ENCODE data around the gene RFX6. TPM values are rescaled to one million over a fixed set of nuclear protein-coding genes. Genes with fewer than 3 reads are reported as not detected.

The RFX6 gene
- total RNA-seq, 2 donors from 2014 or later = not detected

DNA sequence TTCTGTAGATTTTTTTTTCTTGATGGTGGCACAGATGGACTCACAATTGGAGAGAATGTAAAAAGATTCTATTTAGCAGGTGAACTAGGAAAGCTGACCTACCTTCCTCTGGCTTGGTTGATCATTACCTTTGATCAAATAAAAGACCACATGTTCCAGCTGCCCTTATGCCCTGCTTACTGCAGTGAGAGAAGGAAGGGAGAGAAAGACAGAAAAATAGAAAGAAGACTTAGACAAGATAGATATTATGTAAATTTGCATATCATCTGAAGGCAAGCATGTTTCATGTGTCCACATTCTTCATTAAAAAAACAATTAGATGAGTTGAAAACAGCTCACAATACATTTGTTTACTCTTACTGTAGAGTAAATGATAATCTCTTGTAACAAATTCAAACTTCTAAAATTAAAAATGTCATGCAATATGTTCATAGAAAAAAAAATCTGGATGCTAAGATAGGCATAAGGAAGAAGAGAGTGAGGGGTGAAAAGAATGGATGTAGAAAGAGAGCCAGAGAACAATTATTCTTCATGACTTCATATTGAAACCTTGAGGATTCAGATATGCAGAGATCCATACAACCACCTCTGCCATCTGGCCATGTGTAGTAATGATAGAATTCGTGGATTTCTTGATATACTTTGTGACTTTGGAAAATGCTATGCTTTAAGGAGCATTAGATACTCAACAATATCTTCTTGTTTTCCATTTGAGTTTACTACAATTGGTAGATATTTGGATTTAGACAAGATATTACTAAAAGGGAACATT, 71.7 kb downstream of the RFX6 start:
- Histone ChIP-seq H3K4me1 (ENCODE audit: control insufficient read depth in 1 of 2, low read depth in 2 of 2) (no peaks in the 10 kb centered on the region), H3K4me3 (no peak overlapping the region), H3K27ac (no peak overlapping the region), H3K9me3 (no peaks in the 10 kb centered on the region), H3K36me3 (no peaks in the 10 kb centered on the region), H3K27me3 (replicated peaks; ENCODE audit: insufficient read depth) (no peaks in the 10 kb centered on the region)
- ATAC-seq (ENCODE audit: insufficient number of reproducible peaks, low FRiP score, low read depth) = no peak
- TF ChIP-seq, protein P1, sequence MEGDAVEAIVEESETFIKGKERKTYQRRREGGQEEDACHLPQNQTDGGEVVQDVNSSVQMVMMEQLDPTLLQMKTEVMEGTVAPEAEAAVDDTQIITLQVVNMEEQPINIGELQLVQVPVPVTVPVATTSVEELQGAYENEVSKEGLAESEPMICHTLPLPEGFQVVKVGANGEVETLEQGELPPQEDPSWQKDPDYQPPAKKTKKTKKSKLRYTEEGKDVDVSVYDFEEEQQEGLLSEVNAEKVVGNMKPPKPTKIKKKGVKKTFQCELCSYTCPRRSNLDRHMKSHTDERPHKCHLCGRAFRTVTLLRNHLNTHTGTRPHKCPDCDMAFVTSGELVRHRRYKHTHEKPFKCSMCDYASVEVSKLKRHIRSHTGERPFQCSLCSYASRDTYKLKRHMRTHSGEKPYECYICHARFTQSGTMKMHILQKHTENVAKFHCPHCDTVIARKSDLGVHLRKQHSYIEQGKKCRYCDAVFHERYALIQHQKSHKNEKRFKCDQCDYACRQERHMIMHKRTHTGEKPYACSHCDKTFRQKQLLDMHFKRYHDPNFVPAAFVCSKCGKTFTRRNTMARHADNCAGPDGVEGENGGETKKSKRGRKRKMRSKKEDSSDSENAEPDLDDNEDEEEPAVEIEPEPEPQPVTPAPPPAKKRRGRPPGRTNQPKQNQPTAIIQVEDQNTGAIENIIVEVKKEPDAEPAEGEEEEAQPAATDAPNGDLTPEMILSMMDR (IDR thresholded peaks at IDR 0.05) = no peak
- no peak for DNase-seq (ENCODE audit: low spot score)

DNA sequence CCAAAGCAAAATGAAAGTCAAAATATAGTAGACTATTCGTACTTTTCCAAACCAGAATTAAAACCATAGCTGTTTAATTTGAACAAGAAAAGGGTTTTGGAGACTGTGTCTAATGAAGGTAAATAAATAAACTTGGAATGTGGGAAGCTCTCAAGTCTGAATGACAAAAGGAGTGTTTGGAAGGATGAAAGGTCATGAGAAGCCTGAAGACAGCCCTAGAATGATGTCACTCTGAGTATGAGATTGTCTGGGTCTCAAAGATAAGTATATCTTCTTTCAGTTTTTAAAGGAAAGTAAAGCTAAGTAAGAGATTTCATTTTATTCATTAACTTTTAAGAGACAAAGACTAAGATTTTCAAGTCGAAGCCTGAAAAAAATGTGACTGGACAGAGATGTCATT, 72.9 kb downstream of the RFX6 start:
- Histone ChIP-seq H3K27me3 (replicated peaks; ENCODE audit: insufficient read depth) (no peaks in the 10 kb centered on the region), H3K9me3 (no peaks in the 10 kb centered on the region), H3K36me3 (no peaks in the 10 kb centered on the region), H3K4me1 (ENCODE audit: control insufficient read depth in 1 of 2, low read depth in 2 of 2) (no peaks in the 10 kb centered on the region), H3K27ac (no peak overlapping the region), H3K4me3 (no peak overlapping the region)
- TF ChIP-seq, protein P1 (IDR thresholded peaks at IDR 0.05) = no peak
- ATAC-seq (ENCODE audit: insufficient number of reproducible peaks, low FRiP score, low read depth) (no peak), DNase-seq (ENCODE audit: low spot score) (no peak)

DNA sequence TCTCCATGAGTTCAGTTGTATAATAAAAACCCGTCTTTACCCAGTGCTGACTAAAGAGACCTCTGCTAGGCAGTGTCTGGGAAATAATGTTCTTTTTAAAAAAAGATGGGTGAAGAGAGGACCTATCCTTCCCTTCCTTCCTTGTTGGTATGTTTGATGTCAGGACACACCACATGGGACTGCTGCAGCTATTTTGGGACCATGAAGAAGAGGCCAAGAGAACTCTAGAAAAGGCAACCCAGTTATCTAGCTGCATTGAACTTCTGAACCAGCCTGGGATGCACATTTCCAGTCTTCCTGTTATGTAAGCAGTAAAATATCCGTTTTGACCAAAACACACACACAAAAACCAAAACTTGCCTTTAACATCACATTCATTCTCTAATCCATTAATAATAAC, 77.3 kb downstream of the RFX6 start:
- no peak for ATAC-seq (ENCODE audit: insufficient number of reproducible peaks, low FRiP score, low read depth)
- H3K4me3 ChIP-seq = no peak overlapping the region
- no peaks in the 10 kb centered on the region for H3K36me3 ChIP-seq
- TF ChIP-seq, protein P1 (IDR thresholded peaks at IDR 0.05) = no peak
- no peak for DNase-seq (ENCODE audit: low spot score)
- no peaks in the 10 kb centered on the region for H3K4me1 ChIP-seq (ENCODE audit: control insufficient read depth in 1 of 2, low read depth in 2 of 2)
- H3K27me3 ChIP-seq (replicated peaks; ENCODE audit: insufficient read depth) = no peaks in the 10 kb centered on the region
- no peaks in the 10 kb centered on the region for H3K9me3 ChIP-seq
- H3K27ac ChIP-seq = no peak overlapping the region

DNA sequence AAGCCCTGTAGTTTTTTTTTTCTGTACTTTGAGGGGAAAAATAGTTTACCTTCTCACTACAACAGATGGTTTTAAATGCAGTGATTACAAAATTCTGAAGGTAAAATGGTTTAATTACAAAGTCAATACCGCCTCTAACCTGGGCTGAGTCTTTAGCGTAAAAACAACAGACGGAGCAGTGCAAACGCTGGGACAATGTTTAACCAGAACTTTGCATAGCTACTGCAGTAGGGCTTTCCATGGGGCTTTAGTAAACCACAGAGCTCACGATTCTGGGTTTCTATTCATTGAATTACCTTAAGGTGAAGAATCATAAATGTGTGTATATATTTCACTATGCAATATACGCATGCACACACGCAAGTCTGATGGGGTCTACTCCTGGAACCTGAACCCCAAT, 77.9 kb downstream of the RFX6 start:
- ATAC-seq (ENCODE audit: insufficient number of reproducible peaks, low FRiP score, low read depth) (no peak), DNase-seq (ENCODE audit: low spot score) (no peak)
- Histone ChIP-seq H3K9me3 (no peaks in the 10 kb centered on the region), H3K27me3 (replicated peaks; ENCODE audit: insufficient read depth) (no peaks in the 10 kb centered on the region), H3K4me3 (no peak overlapping the region), H3K36me3 (no peaks in the 10 kb centered on the region), H3K4me1 (ENCODE audit: control insufficient read depth in 1 of 2, low read depth in 2 of 2) (no peaks in the 10 kb centered on the region), H3K27ac (no peak overlapping the region)
- TF ChIP-seq, protein P1 (IDR thresholded peaks at IDR 0.05) = no peak

DNA sequence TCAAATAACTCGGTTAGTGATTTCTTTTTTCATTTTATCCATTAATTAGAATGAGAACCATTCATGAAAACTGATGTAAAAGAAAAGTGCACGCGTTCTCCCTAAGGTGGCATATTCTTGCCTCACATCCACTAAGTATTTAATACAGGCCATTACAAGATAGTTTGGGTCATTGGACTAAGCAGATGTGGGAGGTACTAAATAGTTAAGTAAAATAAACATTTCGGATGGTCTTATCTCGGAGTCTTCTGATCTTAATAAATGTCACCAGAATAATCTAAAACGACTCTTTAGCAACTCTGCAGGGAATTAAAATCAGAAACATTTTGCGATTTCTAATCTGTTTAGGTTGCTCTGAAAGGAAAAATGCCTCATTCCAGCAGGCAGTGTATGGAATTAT, 78.7 kb downstream of the RFX6 start:
- Histone ChIP-seq H3K27me3 (replicated peaks; ENCODE audit: insufficient read depth) (no peaks in the 10 kb centered on the region), H3K9me3 (no peaks in the 10 kb centered on the region), H3K4me1 (ENCODE audit: control insufficient read depth in 1 of 2, low read depth in 2 of 2) (no peaks in the 10 kb centered on the region), H3K27ac (no peak overlapping the region), H3K4me3 (no peak overlapping the region), H3K36me3 (no peaks in the 10 kb centered on the region)
- DNase-seq (ENCODE audit: low spot score) (no peak), ATAC-seq (ENCODE audit: insufficient number of reproducible peaks, low FRiP score, low read depth) (no peak)
- TF ChIP-seq, protein P1 (IDR thresholded peaks at IDR 0.05) = no peak

Measured in thoracic aorta (tissue), 2 donors.